ENCODE measurements around the gene NOX5. TPM values are rescaled to one million over a fixed set of nuclear protein-coding genes. Genes with fewer than 3 reads are reported as not detected.

Gene NOX5
- total and polyA plus RNA-seq, 2 donors (not counting 1 experiment from before 2014, with no cell fraction given): 0.01 to 0.05 TPM

GRCh38 chr15:69080295-69081248 is 66.1 kb downstream of the NOX5 start:
- no peak for ATAC-seq (ENCODE audit: low read depth)
- POLR2A ChIA-PET: no interaction called here
- Histone ChIP-seq H3K27ac (ENCODE audit: low read length in 2 of 2) (no peak overlapping the region), H3K4me1 (ENCODE audit: control insufficient read depth in 2 of 2, insufficient read depth in 2 of 2, low read length in 2 of 2) (no peaks in the 10 kb centered on the region), H3K79me2 (ENCODE audit: control insufficient read depth, insufficient read depth, low read length) (no peaks in the 10 kb centered on the region), H3K9ac (ENCODE audit: low read length) (no peak overlapping the region), H2AFZ (ENCODE audit: insufficient read depth, low read depth, low read length, poor library complexity, severe bottlenecking) (no peak overlapping the region), H3K27me3 (replicated peaks in 1 of 4; ENCODE audit: control extremely low read depth in 1 of 4, control insufficient read depth in 3 of 4, insufficient read depth in 4 of 4, low read length in 3 of 4) (peaks cover 0 to 6% (median 1%) of the 10 kb centered on the region in 4 experiments), H4K20me1 (ENCODE audit: control insufficient read depth, insufficient read depth, low read length, poor library complexity, severe bottlenecking) (no peaks in the 10 kb centered on the region), H3K9me3 (ENCODE audit: control extremely low read depth in 1 of 3, control insufficient read depth in 2 of 3, insufficient read depth in 1 of 3, low read length in 2 of 3) (no peaks in the 10 kb centered on the region), H3K4me3 (ENCODE audit: control extremely low read depth in 1 of 5, extremely low read depth in 1 of 5, insufficient read depth in 1 of 5, low read depth in 2 of 5, low read length in 4 of 5) (no peak overlapping the region), H3K4me2 (replicated peaks; ENCODE audit: low read depth, low read length, poor library complexity, severe bottlenecking) (no peak overlapping the region), H3K36me3 (replicated peaks in 1 of 2; ENCODE audit: control extremely low read depth in 1 of 2, control insufficient read depth in 1 of 2, extremely low read depth in 1 of 2, insufficient read depth in 2 of 2, low read length in 1 of 2) (no peaks in the 10 kb centered on the region)
- Mint-ChIP-seq H3K4me3 (no peak overlapping the region), H3K27ac (no peak overlapping the region), H3K27me3 (peaks cover 48% of the 10 kb centered on the region), H3K9me3 (ENCODE audit: insufficient read depth) (no peaks in the 10 kb centered on the region), H3K4me1 (no peaks in the 10 kb centered on the region)
- CTCF ChIA-PET: no interaction called here
- DNase-seq: no peak
- intact Hi-C loops (cut with micrococcal nuclease): no loop called here
- no peak for TF ChIP-seq EZH2 (IDR thresholded peaks at IDR 0.05; ENCODE audit: borderline replicate concordance, insufficient read depth, low read depth, low read length, poor library complexity, severe bottlenecking)
- TF ChIP-seq, protein P1, sequence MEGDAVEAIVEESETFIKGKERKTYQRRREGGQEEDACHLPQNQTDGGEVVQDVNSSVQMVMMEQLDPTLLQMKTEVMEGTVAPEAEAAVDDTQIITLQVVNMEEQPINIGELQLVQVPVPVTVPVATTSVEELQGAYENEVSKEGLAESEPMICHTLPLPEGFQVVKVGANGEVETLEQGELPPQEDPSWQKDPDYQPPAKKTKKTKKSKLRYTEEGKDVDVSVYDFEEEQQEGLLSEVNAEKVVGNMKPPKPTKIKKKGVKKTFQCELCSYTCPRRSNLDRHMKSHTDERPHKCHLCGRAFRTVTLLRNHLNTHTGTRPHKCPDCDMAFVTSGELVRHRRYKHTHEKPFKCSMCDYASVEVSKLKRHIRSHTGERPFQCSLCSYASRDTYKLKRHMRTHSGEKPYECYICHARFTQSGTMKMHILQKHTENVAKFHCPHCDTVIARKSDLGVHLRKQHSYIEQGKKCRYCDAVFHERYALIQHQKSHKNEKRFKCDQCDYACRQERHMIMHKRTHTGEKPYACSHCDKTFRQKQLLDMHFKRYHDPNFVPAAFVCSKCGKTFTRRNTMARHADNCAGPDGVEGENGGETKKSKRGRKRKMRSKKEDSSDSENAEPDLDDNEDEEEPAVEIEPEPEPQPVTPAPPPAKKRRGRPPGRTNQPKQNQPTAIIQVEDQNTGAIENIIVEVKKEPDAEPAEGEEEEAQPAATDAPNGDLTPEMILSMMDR (IDR thresholded peaks at IDR 0.05): no peak
- WGBS (ENCODE audit: insufficient coverage): 31% methylated on average over 3 of the region's 8 CpGs
